Head of caudate nucleus (tissue), 42 donors: ENCODE measurements around the gene PTPRF.

Experiments
- DNase-seq, 42 donors: peaks; one replicate each; pipeline versions ENCODE4 v3.0.0 to v3.0.0-alpha.2; 2020 to 2021; ENCODE audit warnings: mixed read lengths in 7 of 42
- intact Hi-C: fragments of 100-400 bp; cut with DNase I; formaldehyde crosslinking; loops from one replicate; pipeline ENCODE4 v1.15.0; 2022

PTPRF gene

DNA sequence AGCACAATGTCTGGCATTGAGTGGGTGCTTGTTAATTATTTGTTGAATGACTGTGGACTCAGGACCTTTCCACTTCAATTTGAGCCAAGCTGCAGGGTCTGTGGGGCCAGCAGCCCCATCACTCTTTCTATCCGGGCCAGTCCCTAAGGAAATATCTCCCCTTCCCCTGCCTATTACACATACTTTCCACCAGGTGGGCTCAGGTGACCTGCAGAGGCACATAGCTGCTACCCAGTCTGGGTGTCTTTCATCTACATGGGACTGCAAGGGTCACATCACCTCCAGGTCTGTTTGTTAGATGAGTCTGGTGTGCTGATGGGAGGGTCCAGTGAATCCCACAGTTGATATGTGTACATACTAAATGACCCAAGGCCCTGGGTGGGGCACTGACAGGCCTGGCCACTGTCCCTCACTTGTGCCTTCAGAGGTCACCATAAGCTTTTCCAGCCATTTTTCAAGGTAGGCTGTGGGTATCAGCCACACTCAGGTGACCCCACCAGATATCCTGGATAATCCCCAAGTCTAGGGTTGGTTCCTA, 59.8 kb downstream of the PTPRF start:
- no peak for DNase-seq
- intact Hi-C loops = no loop called here

DNA sequence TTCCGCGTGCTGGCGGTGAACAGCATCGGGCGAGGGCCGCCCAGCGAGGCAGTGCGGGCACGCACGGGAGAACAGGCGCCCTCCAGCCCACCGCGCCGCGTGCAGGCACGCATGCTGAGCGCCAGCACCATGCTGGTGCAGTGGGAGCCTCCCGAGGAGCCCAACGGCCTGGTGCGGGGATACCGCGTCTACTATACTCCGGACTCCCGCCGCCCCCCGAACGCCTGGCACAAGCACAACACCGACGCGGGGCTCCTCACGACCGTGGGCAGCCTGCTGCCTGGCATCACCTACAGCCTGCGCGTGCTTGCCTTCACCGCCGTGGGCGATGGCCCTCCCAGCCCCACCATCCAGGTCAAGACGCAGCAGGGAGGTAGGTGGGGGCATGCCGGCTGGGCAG, 60.5 kb downstream of the PTPRF start:
- no peak for DNase-seq
- intact Hi-C loops = no loop called here

- DNase-seq = no peak
- intact Hi-C loops = no loop called here
Observed at GRCh38 chr1:43592051-43592665, 61.5 kb downstream of the PTPRF start.

GRCh38 chr1:43592974-43593683, 62.4 kb downstream of the PTPRF start:
- no peak for DNase-seq
- intact Hi-C loops = no loop called here

DNA sequence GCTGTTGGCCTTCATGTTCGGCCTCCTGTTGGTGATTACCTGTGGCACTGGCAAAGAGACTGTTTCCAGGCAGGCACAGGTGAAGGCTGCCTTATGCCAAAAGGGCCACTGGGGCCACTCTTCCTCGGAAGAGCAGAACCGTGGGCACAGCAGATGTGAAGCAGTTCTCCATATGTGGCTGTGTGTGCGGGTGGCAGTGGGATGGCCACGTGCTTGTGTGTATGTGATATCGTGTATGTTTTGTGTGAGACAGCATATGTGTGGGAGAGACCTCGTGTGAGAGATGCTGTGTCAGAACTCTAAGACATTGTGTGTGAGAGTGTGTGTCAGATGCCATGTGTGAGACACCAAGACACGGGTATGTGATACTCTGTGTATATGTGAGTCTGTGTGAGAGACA, 65.9 kb downstream of the PTPRF start:
- DNase-seq = peak in 13 of 42 donors; percentile 8 to 52 (median 36)
- intact Hi-C loops = no loop called here

GRCh38 chr1:43597028-43597427, 66.3 kb downstream of the PTPRF start:
- intact Hi-C loops = no loop called here
- DNase-seq = no peak

DNA sequence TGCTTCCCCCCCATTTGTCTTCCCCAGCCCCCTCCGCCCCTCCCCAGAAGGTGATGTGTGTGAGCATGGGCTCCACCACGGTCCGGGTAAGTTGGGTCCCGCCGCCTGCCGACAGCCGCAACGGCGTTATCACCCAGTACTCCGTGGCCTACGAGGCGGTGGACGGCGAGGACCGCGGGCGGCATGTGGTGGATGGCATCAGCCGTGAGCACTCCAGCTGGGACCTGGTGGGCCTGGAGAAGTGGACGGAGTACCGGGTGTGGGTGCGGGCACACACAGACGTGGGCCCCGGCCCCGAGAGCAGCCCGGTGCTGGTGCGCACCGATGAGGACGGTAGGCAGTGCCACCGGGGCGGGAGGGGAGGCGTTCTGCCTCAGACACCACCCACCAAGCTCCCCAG, 67.0 kb downstream of the PTPRF start:
- intact Hi-C loops = no loop called here
- no peak for DNase-seq

DNA sequence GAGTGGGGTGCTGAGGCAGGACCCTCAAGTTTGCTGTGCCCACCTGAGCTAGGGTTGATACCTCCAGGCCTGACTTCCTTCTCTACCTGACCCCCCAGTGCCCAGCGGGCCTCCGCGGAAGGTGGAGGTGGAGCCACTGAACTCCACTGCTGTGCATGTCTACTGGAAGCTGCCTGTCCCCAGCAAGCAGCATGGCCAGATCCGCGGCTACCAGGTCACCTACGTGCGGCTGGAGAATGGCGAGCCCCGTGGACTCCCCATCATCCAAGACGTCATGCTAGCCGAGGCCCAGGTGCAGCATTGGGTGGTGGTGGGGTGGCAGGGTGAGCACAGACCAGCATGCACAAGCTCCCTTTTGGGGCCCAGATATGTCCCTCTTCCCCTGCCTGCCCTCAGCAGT, 67.9 kb downstream of the PTPRF start:
- intact Hi-C loops = no loop called here
- no peak for DNase-seq

DNA sequence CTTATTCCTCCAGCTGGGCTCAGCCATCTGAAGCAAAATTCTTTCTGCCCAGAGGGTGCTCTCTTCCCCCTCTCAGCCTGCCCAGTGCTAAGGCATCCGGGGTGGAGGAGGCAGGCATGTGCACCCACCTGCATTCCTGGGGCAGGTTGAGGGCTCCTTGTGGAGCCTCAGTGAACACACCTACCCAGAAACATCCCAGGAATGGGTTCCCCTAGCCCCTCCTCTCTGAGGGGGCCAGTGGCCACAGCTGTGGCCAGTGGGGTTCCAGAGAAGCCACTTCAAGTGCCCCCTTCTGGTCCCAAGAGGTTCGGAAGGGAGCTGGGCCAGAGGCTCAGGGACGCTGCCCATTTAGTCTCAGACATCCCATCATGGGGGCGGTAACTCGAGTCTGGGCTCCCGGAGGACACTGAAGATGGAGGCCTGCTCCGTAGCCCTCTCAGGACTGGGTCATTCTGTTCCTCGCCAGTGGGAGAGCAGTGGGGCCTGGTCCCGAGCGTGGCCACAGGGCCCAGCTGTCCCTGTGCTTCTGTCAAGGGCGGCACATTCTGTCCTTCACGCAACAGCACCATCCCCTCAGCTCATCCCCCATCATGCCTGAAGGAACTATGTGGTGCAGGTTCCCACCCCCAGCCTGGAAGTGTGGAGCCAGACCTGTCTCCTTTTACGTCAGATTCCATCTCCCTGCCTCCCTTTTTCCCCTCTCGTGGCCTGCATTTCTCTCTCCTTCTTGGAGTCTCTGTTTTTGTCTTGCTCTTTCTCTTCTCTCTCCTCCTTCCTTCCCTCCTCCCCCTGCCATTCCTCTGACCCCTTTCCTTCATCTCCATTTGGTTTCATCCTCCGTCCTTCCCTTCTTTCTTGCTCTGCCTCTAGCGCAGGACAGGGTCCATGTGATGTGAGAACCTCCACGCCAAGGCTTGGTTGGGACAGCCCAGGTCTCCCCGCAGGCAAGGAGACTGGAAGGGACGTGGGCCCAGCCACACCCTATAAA, 69.6 kb downstream of the PTPRF start:
- DNase-seq = no peak
- intact Hi-C loops = loop anchor here (5.0 kb wide), 1 partner anchor 327 kb away; no protein-coding TSS in a partner anchor

DNA sequence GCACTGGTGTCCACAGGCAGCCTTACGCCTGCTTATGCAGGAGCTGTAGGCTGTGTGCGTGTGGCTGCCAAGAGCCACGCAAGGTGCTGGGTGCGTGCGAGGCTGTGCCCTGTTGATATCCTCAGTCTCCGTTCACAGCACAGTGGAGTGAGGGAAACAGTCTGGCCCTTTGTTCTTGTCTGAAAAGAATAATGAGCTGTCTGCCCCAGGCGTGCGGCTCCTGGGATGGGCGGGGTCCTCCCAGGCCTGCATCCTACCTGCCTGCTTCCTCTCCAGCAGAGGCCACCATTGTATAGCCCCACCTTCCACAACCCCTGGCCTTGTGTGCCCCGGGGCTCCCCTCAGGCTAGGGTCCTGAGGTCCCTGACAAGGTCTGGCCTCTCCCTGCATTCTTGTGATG, 72.3 kb downstream of the PTPRF start:
- no peak for DNase-seq
- intact Hi-C loops = loop anchor here (5.0 kb wide), 1 partner anchor 324 kb away; no protein-coding TSS in a partner anchor

DNA sequence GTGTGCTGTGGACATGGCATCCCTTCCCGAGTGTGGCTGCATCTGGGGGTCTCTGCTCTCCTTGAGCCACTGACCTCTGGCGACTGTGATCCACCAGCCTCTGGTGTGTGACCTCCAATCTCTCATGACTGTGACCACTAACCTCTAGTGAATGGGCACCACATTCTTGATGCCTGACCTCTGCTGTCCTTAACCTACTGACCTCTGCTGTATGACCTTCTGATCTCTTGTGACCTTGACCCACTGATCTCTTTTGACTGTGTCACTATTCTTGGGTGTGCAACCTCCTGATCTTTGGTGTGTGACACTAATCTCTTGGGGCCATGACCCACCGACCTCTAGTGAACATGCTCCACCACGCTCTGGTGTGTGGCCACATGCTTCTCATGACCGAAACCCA, 73.5 kb downstream of the PTPRF start:
- intact Hi-C loops = loop anchor here (5.0 kb wide), 1 partner anchor 323 kb away; no protein-coding TSS in a partner anchor
- no peak for DNase-seq

DNA sequence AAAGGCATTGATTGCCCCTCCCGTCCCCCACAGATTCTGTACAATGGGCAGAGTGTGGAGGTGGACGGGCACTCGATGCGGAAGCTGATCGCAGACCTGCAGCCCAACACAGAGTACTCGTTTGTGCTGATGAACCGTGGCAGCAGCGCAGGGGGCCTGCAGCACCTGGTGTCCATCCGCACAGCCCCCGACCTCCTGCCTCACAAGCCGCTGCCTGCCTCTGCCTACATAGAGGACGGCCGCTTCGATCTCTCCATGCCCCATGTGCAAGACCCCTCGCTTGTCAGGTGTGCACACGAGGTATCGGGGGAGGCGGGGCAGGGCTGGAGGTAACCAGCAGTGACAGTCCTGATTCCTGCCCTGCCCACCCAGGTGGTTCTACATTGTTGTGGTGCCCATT, 74.5 kb downstream of the PTPRF start:
- intact Hi-C loops = no loop called here
- no peak for DNase-seq

- intact Hi-C loops = no loop called here
Observed at GRCh38 chr1:43605766-43606165, 75.1 kb downstream of the PTPRF start.

GRCh38 chr1:43606624-43607023, 75.9 kb downstream of the PTPRF start:
- DNase-seq = no peak
- intact Hi-C loops = no loop called here

More at GRCh38 chr1:43605766-43606165, 75.1 kb downstream of the PTPRF start:
- no peak for DNase-seq

GRCh38 chr1:43608827-43609226, 78.1 kb downstream of the PTPRF start:
- intact Hi-C loops = no loop called here
- no peak for DNase-seq

- intact Hi-C loops = no loop called here
- DNase-seq = no peak
Observed at GRCh38 chr1:43610339-43610738, 79.7 kb downstream of the PTPRF start.

GRCh38 chr1:43611950-43612349, 81.3 kb downstream of the PTPRF start:
- DNase-seq = peak in 1 of 42 donors; percentile 45
- intact Hi-C loops = no loop called here

DNA sequence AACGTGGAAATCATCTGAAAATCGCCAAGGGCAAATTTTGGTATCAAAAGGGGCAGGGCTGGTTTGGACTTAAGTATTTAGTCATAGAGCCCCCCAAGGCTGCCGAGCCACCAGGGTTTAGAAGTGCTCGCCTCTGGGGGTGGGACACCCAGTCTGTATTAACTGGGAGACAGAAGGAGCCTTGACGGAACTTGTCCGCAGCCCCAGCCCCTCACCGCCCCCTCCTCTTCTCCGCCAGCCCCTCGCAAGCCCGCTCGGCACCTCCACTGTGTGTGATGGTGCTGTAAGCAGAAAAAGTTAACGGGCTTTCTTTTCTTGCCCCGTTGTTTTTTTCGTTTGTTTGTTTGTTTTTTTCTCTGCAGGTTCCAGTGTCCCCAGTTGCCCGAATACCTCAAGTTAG, 81.7 kb downstream of the PTPRF start:
- intact Hi-C loops = no loop called here
- no peak for DNase-seq
